Aorta (tissue), 5 donors: ENCODE results near the gene MS4A14. TPM values are rescaled to one million over a fixed set of nuclear protein-coding genes. Genes with fewer than 3 reads are reported as not detected.

Source experiments
- ATAC-seq: fragments of 200-7000 bp; cut with Tn5 transposase; one replicate; pipeline ENCODE4 v1.9.1; 2022; ENCODE audit warnings: moderate library complexity; ENCODE audit not compliant: low FRiP score
- DNase-seq, 2 donors: peaks; one replicate each; pipeline ENCODE4 v3.0.0-alpha.2; 2020
- H3K27ac ChIP-seq, 2 donors: one replicate each; pipeline ENCODE4 v1.5.1; 2013; ENCODE audit warnings: low read length in 2 of 2, mild to moderate bottlenecking in 2 of 2, moderate library complexity in 2 of 2, control low read depth in 1 of 2, inconsistent platforms in 1 of 2, low read depth in 1 of 2
- H3K27me3 ChIP-seq, 2 donors: one replicate each; pipeline ENCODE4 v1.6.1; 2013; ENCODE audit warnings: control low read depth in 1 of 2, low read length in 1 of 2, mild to moderate bottlenecking in 1 of 2, moderate library complexity in 1 of 2; ENCODE audit not compliant: insufficient read depth in 2 of 2, control insufficient read depth in 1 of 2
- H3K36me3 ChIP-seq, 2 donors: one replicate each; pipeline ENCODE4 v1.6.1; 2013; ENCODE audit warnings: control low read depth in 1 of 2, low read length in 1 of 2, mild to moderate bottlenecking in 1 of 2; ENCODE audit not compliant: insufficient read depth in 2 of 2, control insufficient read depth in 1 of 2
- H3K4me1 ChIP-seq, 2 donors: one replicate each; pipeline ENCODE4 v1.6.1; 2013; ENCODE audit warnings: low read length in 2 of 2, control low read depth in 1 of 2, mild to moderate bottlenecking in 1 of 2, moderate library complexity in 1 of 2; ENCODE audit not compliant: insufficient read depth in 2 of 2, control insufficient read depth in 1 of 2
- H3K4me3 ChIP-seq, 2 donors: one replicate each; pipeline ENCODE4 v1.5.1; 2013; ENCODE audit warnings: low read length in 2 of 2, control low read depth in 1 of 2, mild to moderate bottlenecking in 1 of 2
- H3K9me3 ChIP-seq: one replicate; pipeline ENCODE4 v1.6.1; 2013; ENCODE audit warnings: mild to moderate bottlenecking, low read length; ENCODE audit not compliant: control insufficient read depth
- WGBS, 2 donors: extraction: QIAGEN DNeasy Blood & Tissue Kit; methylation state at CpG; one replicate each; pipeline ENCODE4 v1.1.7; 2013; 5-methylcytosine and 5-hydroxymethylcytosine counted together
- intact Hi-C, 2 donors: fragments of 100-400 bp; cut with DNase I; formaldehyde crosslinking; loops; one replicate each; pipeline versions ENCODE4 v1.14.2 to v1.15.0; 2022
- polyA plus RNA-seq, 2 donors: library from polyadenylated mRNA; stranded (reverse); fragments of 200-250 nt; gene quantifications; one replicate each; pipeline ENCODE4 v1.2.3, GENCODE V29; 2013
- total RNA-seq, 2 donors: library from RNA; stranded (reverse); fragmentation: NEBNext Ultra II Directional; extraction: Animal tissue kit (Norgen Biotek cat#: 25700); gene quantifications; one replicate each; pipeline ENCODE4 v1.2.1, GENCODE V29; 2021
- donor health status: healthy with polysubstance abuse.
- donor health status: Bipolar disorder and iron deficiency.
- donor health status: DM: no; HTN: no; CAD: no.
- donor health status: DM: no; HTN: no; CAD: no.
- donor health status: DM: yes; HTN: yes; CAD: no.

The MS4A14 gene
- total and polyA plus RNA-seq, 4 donors: 0.63 to 13.7 (median 4.1) TPM; not detected in 1

- DNase-seq: no peak
- H3K9me3 ChIP-seq: no peaks in the 10 kb centered on the region
- H3K4me3 ChIP-seq: no peak overlapping the region
- no peaks in the 10 kb centered on the region for H3K36me3 ChIP-seq
- ATAC-seq: no peak
- intact Hi-C loops: no loop called here
- no peak overlapping the region for H3K27ac ChIP-seq
- no peaks in the 10 kb centered on the region for H3K27me3 ChIP-seq
- H3K4me1 ChIP-seq: no peaks in the 10 kb centered on the region
- 2 to 8% methylated on average over 1 of the region's 1 CpG for WGBS, 2 donors
These were observed 540 bp downstream of the MS4A14 start for GRCh38 chr11:60396799-60397198.

GRCh38 chr11:60420015-60420414, 23.8 kb downstream of the MS4A14 start:
- ATAC-seq: no peak
- Histone ChIP-seq H3K27me3 (no peaks in the 10 kb centered on the region), H3K27ac (no peak overlapping the region), H3K4me1 (no peaks in the 10 kb centered on the region), H3K36me3 (no peaks in the 10 kb centered on the region), H3K9me3 (peaks cover 4% of the 10 kb centered on the region), H3K4me3 (no peak overlapping the region)
- DNase-seq: no peak
- 8 to 20% methylated on average over 2 of the region's 2 CpGs for WGBS, 2 donors
- intact Hi-C loops: no loop called here

GRCh38 chr11:60422609-60423008, 26.4 kb downstream of the MS4A14 start:
- Histone ChIP-seq H3K4me1 (no peaks in the 10 kb centered on the region), H3K36me3 (no peaks in the 10 kb centered on the region), H3K4me3 (no peak overlapping the region), H3K9me3 (peaks cover 4% of the 10 kb centered on the region), H3K27me3 (no peaks in the 10 kb centered on the region), H3K27ac (no peak overlapping the region)
- WGBS, 2 donors: 72 to 83% methylated on average over 1 of the region's 1 CpG
- DNase-seq (no peak), ATAC-seq (no peak)
- intact Hi-C loops: no loop called here

- H3K9me3 ChIP-seq: no peaks in the 10 kb centered on the region
- no peaks in the 10 kb centered on the region for H3K4me1 ChIP-seq
- DNase-seq (no peak), ATAC-seq (no peak)
- H3K27ac ChIP-seq: no peak overlapping the region
- H3K36me3 ChIP-seq: no peaks in the 10 kb centered on the region
- no peak overlapping the region for H3K4me3 ChIP-seq
- intact Hi-C loops: no loop called here
- 56 to 57% methylated on average over 2 of the region's 2 CpGs for WGBS, 2 donors
- H3K27me3 ChIP-seq: no peaks in the 10 kb centered on the region
These were observed 32.3 kb downstream of the MS4A14 start for GRCh38 chr11:60428517-60428916.

GRCh38 chr11:60429272-60429671, 33.0 kb downstream of the MS4A14 start, which contains the start of gene MS4A5:
Gene MS4A5 (plus strand): TSS chr11:60429572. CDS start chr11:60429675, 103 bp downstream.
- no peak for ATAC-seq
- Histone ChIP-seq H3K9me3 (no peaks in the 10 kb centered on the region), H3K4me3 (no peak within 1 kb of the TSS), H3K36me3 (no peaks in the 10 kb centered on the region), H3K4me1 (no peaks in the 10 kb centered on the region), H3K27ac (no peak within 1 kb of the TSS), H3K27me3 (no peaks in the 10 kb centered on the region)
- no peak for DNase-seq
- 92 to 95% methylated on average over 5 of the region's 5 CpGs for WGBS, 2 donors
- intact Hi-C loops: no loop called here

- no peaks in the 10 kb centered on the region for H3K27me3 ChIP-seq
- no peaks in the 10 kb centered on the region for H3K4me1 ChIP-seq
- H3K9me3 ChIP-seq: no peaks in the 10 kb centered on the region
- ATAC-seq: no peak
- WGBS, 2 donors: 72 to 76% methylated on average over 2 of the region's 2 CpGs
- H3K4me3 ChIP-seq: no peak overlapping the region
- DNase-seq: no peak
- no peaks in the 10 kb centered on the region for H3K36me3 ChIP-seq
- intact Hi-C loops: no loop called here
- H3K27ac ChIP-seq: no peak overlapping the region
These were observed 35.0 kb downstream of the MS4A14 start for GRCh38 chr11:60431251-60431650.

- H3K4me3 ChIP-seq: no peak overlapping the region
- no peak for ATAC-seq
- intact Hi-C loops: no loop called here
- H3K9me3 ChIP-seq: no peaks in the 10 kb centered on the region
- WGBS, 2 donors: 67 to 78% methylated on average over 4 of the region's 4 CpGs
- H3K36me3 ChIP-seq: no peaks in the 10 kb centered on the region
- DNase-seq: no peak
- no peaks in the 10 kb centered on the region for H3K27me3 ChIP-seq
- no peak overlapping the region for H3K27ac ChIP-seq
- H3K4me1 ChIP-seq: no peaks in the 10 kb centered on the region
These were observed 37.1 kb downstream of the MS4A14 start for GRCh38 chr11:60433401-60433800.

GRCh38 chr11:60447070-60447469, 50.8 kb downstream of the MS4A14 start:
- no peaks in the 10 kb centered on the region for H3K27me3 ChIP-seq
- no peaks in the 10 kb centered on the region for H3K9me3 ChIP-seq
- H3K36me3 ChIP-seq: no peaks in the 10 kb centered on the region
- no peak overlapping the region for H3K27ac ChIP-seq
- DNase-seq (no peak), ATAC-seq (no peak)
- H3K4me1 ChIP-seq: no peaks in the 10 kb centered on the region
- intact Hi-C loops: no loop called here
- H3K4me3 ChIP-seq: no peak overlapping the region

- H3K4me1 ChIP-seq: no peaks in the 10 kb centered on the region
- no peaks in the 10 kb centered on the region for H3K9me3 ChIP-seq
- DNase-seq: no peak
- no peak overlapping the region for H3K4me3 ChIP-seq
- no peak overlapping the region for H3K27ac ChIP-seq
- no peak for ATAC-seq
- no peaks in the 10 kb centered on the region for H3K36me3 ChIP-seq
- intact Hi-C loops: no loop called here
- H3K27me3 ChIP-seq: no peaks in the 10 kb centered on the region
These were observed 51.6 kb downstream of the MS4A14 start for GRCh38 chr11:60447846-60448245.
